Nephron progenitor cell (in vitro differentiated cells): Measurements from ENCODE around the gene CDH8.

Experiments used
- DNase-seq: peaks from one replicate; pipeline ENCODE4 v3.0.0; 2021
- H3K27ac Mint-ChIP-seq: 2 replicates; pipeline ENCODE4 v1.8.0; 2021; ENCODE audit warnings: mild to moderate bottlenecking, moderate library complexity, mixed read lengths
- H3K27me3 Mint-ChIP-seq: 2 replicates; pipeline ENCODE4 v1.8.0; 2021; ENCODE audit warnings: mild to moderate bottlenecking, low read depth, mixed read lengths; ENCODE audit not compliant: poor library complexity
- H3K36me3 Mint-ChIP-seq: 2 replicates; pipeline ENCODE4 v1.8.0; 2021; ENCODE audit warnings: low read depth, mixed read lengths
- H3K4me1 Mint-ChIP-seq: 2 replicates; pipeline ENCODE4 v1.8.0; 2021; ENCODE audit warnings: mixed read lengths
- H3K4me3 Mint-ChIP-seq: 2 replicates; pipeline ENCODE4 v1.8.0; 2021; ENCODE audit warnings: mild to moderate bottlenecking, moderate library complexity, mixed read lengths
- H3K9me3 Mint-ChIP-seq: 2 replicates; pipeline ENCODE4 v1.8.0; 2021; ENCODE audit warnings: mild to moderate bottlenecking, moderate library complexity, mixed read lengths
- CTCF ChIP-seq: fragments of 200-600 bp; sonication (generic); IDR thresholded peaks from 2 replicates; pipeline ENCODE4 v1.5.0; 2021; ENCODE audit warnings: antibody characterized with exemption

Gene CDH8

GRCh38 chr16:61901689-61902088 is 134.5 kb downstream of the CDH8 start:
- H3K27ac Mint-ChIP-seq = no peak overlapping the region
- H3K27me3 Mint-ChIP-seq = no peaks in the 10 kb centered on the region
- TF ChIP-seq CTCF = no peak

GRCh38 chr16:61900482-61900881 is 135.8 kb downstream of the CDH8 start:
- H3K4me3 Mint-ChIP-seq = no peak overlapping the region
- no peak for TF ChIP-seq CTCF
- DNase-seq = no peak
- no peak overlapping the region for H3K27ac Mint-ChIP-seq
- H3K36me3 Mint-ChIP-seq = peaks cover 7% of the 10 kb centered on the region
- peaks cover 14% of the 10 kb centered on the region for H3K9me3 Mint-ChIP-seq
- no peaks in the 10 kb centered on the region for H3K4me1 Mint-ChIP-seq
- no peaks in the 10 kb centered on the region for H3K27me3 Mint-ChIP-seq

More at GRCh38 chr16:61901689-61902088, 134.5 kb downstream of the CDH8 start:
- H3K4me1 Mint-ChIP-seq = no peaks in the 10 kb centered on the region
- H3K4me3 Mint-ChIP-seq = no peak overlapping the region
- DNase-seq = no peak
- peaks cover 24% of the 10 kb centered on the region for H3K9me3 Mint-ChIP-seq
- peaks cover 12% of the 10 kb centered on the region for H3K36me3 Mint-ChIP-seq

GRCh38 chr16:61897657-61898056 is 138.6 kb downstream of the CDH8 start:
- no peaks in the 10 kb centered on the region for H3K27me3 Mint-ChIP-seq
- no peak overlapping the region for H3K4me3 Mint-ChIP-seq
- DNase-seq = no peak

GRCh38 chr16:61892531-61892930 is 143.7 kb downstream of the CDH8 start:
- no peak for TF ChIP-seq CTCF
- no peak for DNase-seq
- no peak overlapping the region for H3K4me3 Mint-ChIP-seq
- H3K27me3 Mint-ChIP-seq = no peaks in the 10 kb centered on the region
- peaks cover 7% of the 10 kb centered on the region for H3K36me3 Mint-ChIP-seq
- no peaks in the 10 kb centered on the region for H3K4me1 Mint-ChIP-seq
- no peak overlapping the region for H3K27ac Mint-ChIP-seq
- H3K9me3 Mint-ChIP-seq = peaks cover 6% of the 10 kb centered on the region

More at GRCh38 chr16:61897657-61898056, 138.6 kb downstream of the CDH8 start:
- H3K27ac Mint-ChIP-seq = no peak overlapping the region
- no peaks in the 10 kb centered on the region for H3K36me3 Mint-ChIP-seq
- no peaks in the 10 kb centered on the region for H3K4me1 Mint-ChIP-seq
- no peaks in the 10 kb centered on the region for H3K9me3 Mint-ChIP-seq
- TF ChIP-seq CTCF = no peak

DNA sequence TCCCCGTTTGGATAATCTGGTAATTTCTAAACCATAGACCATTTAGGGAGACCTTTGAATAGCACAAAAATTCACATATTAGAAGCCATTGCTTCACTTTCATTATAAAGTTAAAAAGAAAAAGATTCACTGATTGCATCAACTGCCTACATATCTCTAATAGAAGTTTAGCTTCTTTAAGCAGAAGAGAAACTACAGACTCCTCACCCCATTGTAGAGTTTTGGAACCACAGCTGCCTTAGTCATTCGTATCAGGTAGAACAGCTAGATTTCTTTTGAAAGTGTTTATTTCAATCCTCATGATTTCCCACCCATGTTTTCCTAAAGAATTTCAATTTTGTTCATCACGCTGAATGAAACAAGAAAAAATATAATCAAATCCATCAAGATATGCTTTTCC is 144.8 kb downstream of the CDH8 start:
- no peak overlapping the region for H3K4me3 Mint-ChIP-seq
- no peak overlapping the region for H3K27ac Mint-ChIP-seq
- H3K4me1 Mint-ChIP-seq = no peaks in the 10 kb centered on the region
- TF ChIP-seq CTCF = no peak
- no peak for DNase-seq
- peaks cover 16% of the 10 kb centered on the region for H3K36me3 Mint-ChIP-seq
- peaks cover 12% of the 10 kb centered on the region for H3K9me3 Mint-ChIP-seq
- H3K27me3 Mint-ChIP-seq = no peaks in the 10 kb centered on the region

GRCh38 chr16:61890386-61890785 is 145.9 kb downstream of the CDH8 start:
- no peaks in the 10 kb centered on the region for H3K27me3 Mint-ChIP-seq
- H3K4me1 Mint-ChIP-seq = no peaks in the 10 kb centered on the region
- H3K36me3 Mint-ChIP-seq = peaks cover 16% of the 10 kb centered on the region
- H3K27ac Mint-ChIP-seq = no peak overlapping the region
- DNase-seq = no peak
- TF ChIP-seq CTCF = no peak
- H3K4me3 Mint-ChIP-seq = no peak overlapping the region
- peaks cover 12% of the 10 kb centered on the region for H3K9me3 Mint-ChIP-seq
